HCT116 (cell line): ENCODE results near the gene PLCB1. TPM values are rescaled to one million over a fixed set of nuclear protein-coding genes. Genes with fewer than 3 reads are reported as not detected.

Source experiments
- ATAC-seq: fragments of 200-7000 bp; cut with Tn5 transposase; 2 replicates; pipeline ENCODE4 v1.9.1; 2020; ENCODE audit warnings: mild to moderate bottlenecking, moderate library complexity
- BruUV-seq: library from RNA; stranded (reverse); fragments of 400-500 nt; replicated peaks from 2 replicates; lab custom pipeline; 2021; lab: Mats Ljungman, UMichigan
- CTCF ChIA-PET: fragments of 300-600 bp; sonication (Branson Sonifier 250); formaldehyde crosslinking; loops from one replicate; lab custom pipeline; 2021; ENCODE audit warnings: antibody characterized with exemption; lab: Charles Lee
- POLR2A ChIA-PET: fragments of 300-600, 350-600 bp; sonication (Branson Sonifier 250); formaldehyde crosslinking; loops from one replicate; lab custom pipeline; 2021; ENCODE audit warnings: antibody characterized with exemption; lab: Charles Lee
- RAD21 ChIA-PET, 2 experiments: fragments of 300-600 bp; sonication (Branson Sonifier 250); formaldehyde crosslinking; loops; one replicate each; lab custom pipeline; 2023; ENCODE audit warnings: low total read pairs in 2 of 2; ENCODE audit not compliant: uncharacterized antibody in 2 of 2, unreplicated experiment in 2 of 2, low non-redundant PET in 1 of 2; lab: Charles Lee
- DNase-seq: peaks from one replicate; pipeline ENCODE4 v3.0.0-alpha.2; 2010; ENCODE audit warnings: low read depth, low spot score
- H2AFZ ChIP-seq: fragments of 200-600 bp; shearing (Covaris generic), sonication (generic); 2 replicates; pipeline ENCODE4 v1.6.1; 2017; ENCODE audit warnings: low read depth, mixed run types, mixed read lengths, antibody characterized with exemption, low read length; ENCODE audit not compliant: poor library complexity, severe bottlenecking
- H3K27ac ChIP-seq: 2 replicates; pipeline ENCODE4 v1.5.1; 2012; ENCODE audit warnings: low read depth, low read length
- H3K27me3 ChIP-seq: fragments of 200-600 bp; sonication (generic); 2 replicates; pipeline ENCODE4 v1.6.1; 2016; ENCODE audit warnings: mixed run types, low read length, mixed read lengths; ENCODE audit not compliant: insufficient read depth
- H3K36me3 ChIP-seq, 2 experiments: fragments of 200-500 bp in 1 of 2; fragments of 200-600 bp in 1 of 2; sonication (Bioruptor generic) in 1 of 2; sonication (generic) in 1 of 2; 2 replicates each; pipeline versions ENCODE4 v1.5.1 to v1.6.1; 2014 to 2016; ENCODE audit warnings: low read length in 2 of 2, inconsistent platforms in 1 of 2, mixed read lengths in 1 of 2, mixed run types in 1 of 2; ENCODE audit not compliant: insufficient read depth in 2 of 2, control insufficient read depth in 1 of 2
- H3K4me1 ChIP-seq, 2 experiments: fragments of 200-600 bp in 1 of 2; sonication (generic) in 1 of 2; 2 replicates each; pipeline versions ENCODE4 v1.5.1 to v1.6.1; 2012 to 2017; ENCODE audit warnings: low read length in 2 of 2, inconsistent platforms in 1 of 2, mild to moderate bottlenecking in 1 of 2, mixed read lengths in 1 of 2, mixed run types in 1 of 2, moderate library complexity in 1 of 2; ENCODE audit not compliant: insufficient read depth in 2 of 2, control insufficient read depth in 1 of 2
- H3K4me2 ChIP-seq: fragments of 200-600 bp; sonication (generic); 2 replicates; pipeline ENCODE4 v1.6.1; 2017; ENCODE audit warnings: mixed run types, low read length, mixed read lengths
- H3K4me3 ChIP-seq, 2 experiments: fragments of 200-600 bp in 1 of 2; sonication (generic) in 1 of 2; replicated peaks in 1 of 2; 2 replicates each; pipeline ENCODE4 v1.5.1; 2011 to 2016; ENCODE audit warnings: low read length in 2 of 2, control low read depth in 1 of 2, low read depth in 1 of 2, mild to moderate bottlenecking in 1 of 2, mixed read lengths in 1 of 2, mixed run types in 1 of 2
- H3K79me2 ChIP-seq: fragments of 200-600 bp; sonication (generic); 2 replicates; pipeline ENCODE4 v1.6.1; 2017; ENCODE audit warnings: mild to moderate bottlenecking, mixed run types, low read length, moderate library complexity, mixed read lengths; ENCODE audit not compliant: insufficient read depth
- H3K9ac ChIP-seq: fragments of 200-600 bp; sonication (generic); 2 replicates; pipeline ENCODE4 v1.6.1; 2016; ENCODE audit warnings: low read length, mixed read lengths
- H3K9me2 ChIP-seq: fragments of 200-600 bp; sonication (generic), shearing (Covaris generic); 2 replicates; pipeline ENCODE4 v1.6.1; 2017; ENCODE audit warnings: mixed run types, mild to moderate bottlenecking, moderate library complexity; ENCODE audit not compliant: insufficient read depth
- H3K9me3 ChIP-seq, 2 experiments: fragments of 200-500 bp in 1 of 2; fragments of 200-600 bp in 1 of 2; sonication (Bioruptor generic) in 1 of 2; sonication (generic) in 1 of 2; 2 replicates each; pipeline ENCODE4 v1.6.1; 2014 to 2017; ENCODE audit warnings: low read length in 2 of 2, mixed read lengths in 2 of 2, inconsistent platforms in 1 of 2, low read depth in 1 of 2, mild to moderate bottlenecking in 1 of 2, mixed run types in 1 of 2, moderate library complexity in 1 of 2; ENCODE audit not compliant: control insufficient read depth in 1 of 2, insufficient read depth in 1 of 2
- H4K20me1 ChIP-seq: fragments of 200-600 bp; sonication (generic), shearing (Covaris generic); 2 replicates; pipeline ENCODE4 v1.6.1; 2017; ENCODE audit warnings: mixed run types, mild to moderate bottlenecking, moderate library complexity; ENCODE audit not compliant: insufficient read depth
- CBX3 ChIP-seq: IDR thresholded peaks from 2 replicates; pipeline ENCODE4 v1.6.1; 2012; ENCODE audit warnings: low read depth
- CEBPB ChIP-seq: IDR thresholded peaks from 2 replicates; pipeline ENCODE4 v1.6.1; 2012; ENCODE audit warnings: low read depth
- EZH2 ChIP-seq: fragments of 200-600 bp; sonication (generic); IDR thresholded peaks from 2 replicates; pipeline ENCODE4 v1.6.1; 2017; ENCODE audit warnings: antibody characterized with exemption, mixed run types
- FOSL1 ChIP-seq: IDR thresholded peaks from 2 replicates; pipeline ENCODE4 v1.6.1; 2012; ENCODE audit warnings: low read depth
- POLR2A ChIP-seq: IDR thresholded peaks from 2 replicates; pipeline ENCODE4 v1.7.0; 2011; ENCODE audit warnings: borderline replicate concordance; ENCODE audit not compliant: insufficient read depth, insufficient read length; ENCODE audit errors: extremely low read depth
- SIN3A ChIP-seq: IDR thresholded peaks from 2 replicates; pipeline ENCODE4 v1.6.1; 2012; ENCODE audit warnings: low read depth
- intact Hi-C: fragments of 100-400 bp; cut with micrococcal nuclease; formaldehyde crosslinking; loops from 2 replicates; pipeline ENCODE4 v1.10.0; 2022
- total RNA-seq: library from RNA; stranded (reverse); gene quantifications from one replicate; pipeline ENCODE4 v1.2.1, GENCODE V29; 2021; ENCODE audit not compliant: unreplicated experiment
- TF ChIP-seq, protein P1 (sequence below), 3 experiments: fragments of 200-600 bp in 1 of 3; sonication (generic) in 1 of 3; IDR thresholded peaks in 2 of 3; conservative IDR thresholded peaks in 1 of 3; 2 replicates each; pipeline ENCODE4 v1.5.1; 2012 to 2017; ENCODE audit warnings: low read depth in 2 of 3, low read length in 2 of 3, antibody characterized with exemption in 1 of 3, borderline replicate concordance in 1 of 3, control low read depth in 1 of 3, mild to moderate bottlenecking in 1 of 3, mixed read lengths in 1 of 3, mixed run types in 1 of 3, moderate library complexity in 1 of 3; ENCODE audit not compliant: insufficient read depth in 1 of 3
- TF ChIP-seq, protein P2 (sequence below): IDR thresholded peaks from 2 replicates; pipeline ENCODE4 v1.6.1; 2012

The PLCB1 gene
- total RNA-seq, 1 experiment from 2014 or later: 15.8 TPM

GRCh38 chr20:8766868-8767390 lies 634.9 kb downstream of the PLCB1 start:
- intact Hi-C loops: no loop called here
- Histone ChIP-seq H3K79me2 (no peaks in the 10 kb centered on the region), H2AFZ (no peak overlapping the region), H3K27me3 (no peaks in the 10 kb centered on the region), H3K36me3 (no peaks in the 10 kb centered on the region; a peak in 1 of 4 replicates), H3K9ac (no peak overlapping the region), H4K20me1 (no peaks in the 10 kb centered on the region), H3K9me3 (no peaks in the 10 kb centered on the region), H3K9me2 (no peaks in the 10 kb centered on the region)
- DNase-seq: no peak
- ChIA-PET RAD21 (no interaction called here), POLR2A (no interaction called here)
- TF ChIP-seq CEBPB (no peak), CBX3 (no peak), FOSL1 (no peak)
- TF ChIP-seq, all 23 proteins: peak for 0
- Histone ChIP-seq H3K4me2 (no peak overlapping the region), H3K27ac (no peak overlapping the region), H3K4me1 (no peaks in the 10 kb centered on the region), H3K4me3 (no peak overlapping the region)
- CTCF ChIA-PET: no interaction called here
- BruUV-seq: no TSS peak
- no peak for ATAC-seq

DNA sequence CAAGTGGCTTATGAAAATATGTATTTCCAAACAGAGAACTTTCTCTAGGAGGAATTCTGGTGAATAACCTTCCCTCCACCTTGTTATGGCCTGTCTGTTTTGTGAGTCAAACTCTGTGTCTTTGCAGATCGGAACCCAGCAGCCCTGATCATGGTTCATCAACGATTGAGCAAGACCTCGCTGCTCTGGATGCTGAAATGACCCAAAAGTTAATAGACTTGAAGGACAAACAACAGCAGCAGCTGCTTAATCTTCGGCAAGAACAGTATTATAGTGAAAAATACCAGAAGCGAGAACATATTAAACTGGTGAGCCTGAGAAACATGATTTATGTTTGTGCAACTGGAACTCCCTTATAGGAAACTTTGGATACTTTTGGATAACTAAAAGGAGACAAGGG lies 642.3 kb downstream of the PLCB1 start:
- Histone ChIP-seq H3K9me2 (no peaks in the 10 kb centered on the region), H3K36me3 (no peaks in the 10 kb centered on the region), H3K27me3 (no peaks in the 10 kb centered on the region), H2AFZ (no peak overlapping the region), H3K4me3 (no peak overlapping the region), H3K27ac (no peak overlapping the region), H4K20me1 (no peaks in the 10 kb centered on the region), H3K4me2 (no peak overlapping the region), H3K9ac (no peak overlapping the region), H3K79me2 (no peaks in the 10 kb centered on the region), H3K4me1 (no peaks in the 10 kb centered on the region), H3K9me3 (no peaks in the 10 kb centered on the region)
- intact Hi-C loops: no loop called here
- ChIA-PET POLR2A (no interaction called here), RAD21 (no interaction called here), CTCF (no interaction called here)
- ATAC-seq (no peak), DNase-seq (no peak)
- BruUV-seq: no TSS peak
- TF ChIP-seq CEBPB: no peak
- TF ChIP-seq, protein P1, sequence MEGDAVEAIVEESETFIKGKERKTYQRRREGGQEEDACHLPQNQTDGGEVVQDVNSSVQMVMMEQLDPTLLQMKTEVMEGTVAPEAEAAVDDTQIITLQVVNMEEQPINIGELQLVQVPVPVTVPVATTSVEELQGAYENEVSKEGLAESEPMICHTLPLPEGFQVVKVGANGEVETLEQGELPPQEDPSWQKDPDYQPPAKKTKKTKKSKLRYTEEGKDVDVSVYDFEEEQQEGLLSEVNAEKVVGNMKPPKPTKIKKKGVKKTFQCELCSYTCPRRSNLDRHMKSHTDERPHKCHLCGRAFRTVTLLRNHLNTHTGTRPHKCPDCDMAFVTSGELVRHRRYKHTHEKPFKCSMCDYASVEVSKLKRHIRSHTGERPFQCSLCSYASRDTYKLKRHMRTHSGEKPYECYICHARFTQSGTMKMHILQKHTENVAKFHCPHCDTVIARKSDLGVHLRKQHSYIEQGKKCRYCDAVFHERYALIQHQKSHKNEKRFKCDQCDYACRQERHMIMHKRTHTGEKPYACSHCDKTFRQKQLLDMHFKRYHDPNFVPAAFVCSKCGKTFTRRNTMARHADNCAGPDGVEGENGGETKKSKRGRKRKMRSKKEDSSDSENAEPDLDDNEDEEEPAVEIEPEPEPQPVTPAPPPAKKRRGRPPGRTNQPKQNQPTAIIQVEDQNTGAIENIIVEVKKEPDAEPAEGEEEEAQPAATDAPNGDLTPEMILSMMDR (IDR thresholded peaks at IDR 0.05 in 2 of 3, conservative IDR thresholded peaks at IDR 0.05 in 1 of 3; ENCODE audit: borderline replicate concordance in 1 of 3, insufficient read depth in 1 of 3, low read depth in 2 of 3, low read length in 2 of 3): no peak
- TF ChIP-seq EZH2: no peak
- TF ChIP-seq FOSL1: no peak
- no peak for TF ChIP-seq CBX3
- TF ChIP-seq, protein P2, sequence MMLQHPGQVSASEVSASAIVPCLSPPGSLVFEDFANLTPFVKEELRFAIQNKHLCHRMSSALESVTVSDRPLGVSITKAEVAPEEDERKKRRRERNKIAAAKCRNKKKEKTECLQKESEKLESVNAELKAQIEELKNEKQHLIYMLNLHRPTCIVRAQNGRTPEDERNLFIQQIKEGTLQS: no peak
- TF ChIP-seq POLR2A: no peak
- no peak for TF ChIP-seq SIN3A
